NCI-H1417 treated with DMSO at 0.1 percent for 48 hours (cell line): ENCODE data around the gene PAM.
"Not testable (repeated sequence)": the region's sequence is repeated elsewhere in the genome, so short reads cannot be mapped to it uniquely, and the experiment has no call there.

Experiments used
- DNase-seq: peaks from one replicate; lab custom pipeline; 2025; lab: John Stamatoyannopoulos, UW

PAM gene

DNA sequence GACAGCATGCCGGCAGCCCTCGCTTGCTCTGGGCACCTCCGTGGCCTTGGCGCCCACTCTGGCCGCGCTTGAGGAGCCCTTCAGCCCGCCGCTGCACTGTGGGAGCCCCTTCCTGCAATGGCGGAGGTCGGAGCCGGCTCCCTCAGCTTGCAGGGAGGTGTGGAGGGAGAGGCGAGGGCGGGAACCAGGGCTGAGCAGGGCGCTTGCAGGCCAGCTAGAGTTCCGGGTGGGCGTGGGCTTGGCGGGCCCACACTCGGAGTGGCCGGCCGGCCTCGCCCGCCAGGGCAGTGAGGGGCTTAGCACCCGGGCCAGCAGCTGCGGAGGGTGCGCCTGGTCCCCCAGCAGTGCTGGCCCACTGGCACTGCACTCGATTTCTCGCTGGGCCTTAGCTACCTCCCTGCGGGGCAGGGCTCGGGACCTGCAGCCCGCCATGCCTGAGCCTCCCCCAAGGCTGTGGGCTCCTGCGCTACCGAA, 3.2 kb upstream of the PAM start:
- DNase-seq: not testable (repeated sequence)

DNA sequence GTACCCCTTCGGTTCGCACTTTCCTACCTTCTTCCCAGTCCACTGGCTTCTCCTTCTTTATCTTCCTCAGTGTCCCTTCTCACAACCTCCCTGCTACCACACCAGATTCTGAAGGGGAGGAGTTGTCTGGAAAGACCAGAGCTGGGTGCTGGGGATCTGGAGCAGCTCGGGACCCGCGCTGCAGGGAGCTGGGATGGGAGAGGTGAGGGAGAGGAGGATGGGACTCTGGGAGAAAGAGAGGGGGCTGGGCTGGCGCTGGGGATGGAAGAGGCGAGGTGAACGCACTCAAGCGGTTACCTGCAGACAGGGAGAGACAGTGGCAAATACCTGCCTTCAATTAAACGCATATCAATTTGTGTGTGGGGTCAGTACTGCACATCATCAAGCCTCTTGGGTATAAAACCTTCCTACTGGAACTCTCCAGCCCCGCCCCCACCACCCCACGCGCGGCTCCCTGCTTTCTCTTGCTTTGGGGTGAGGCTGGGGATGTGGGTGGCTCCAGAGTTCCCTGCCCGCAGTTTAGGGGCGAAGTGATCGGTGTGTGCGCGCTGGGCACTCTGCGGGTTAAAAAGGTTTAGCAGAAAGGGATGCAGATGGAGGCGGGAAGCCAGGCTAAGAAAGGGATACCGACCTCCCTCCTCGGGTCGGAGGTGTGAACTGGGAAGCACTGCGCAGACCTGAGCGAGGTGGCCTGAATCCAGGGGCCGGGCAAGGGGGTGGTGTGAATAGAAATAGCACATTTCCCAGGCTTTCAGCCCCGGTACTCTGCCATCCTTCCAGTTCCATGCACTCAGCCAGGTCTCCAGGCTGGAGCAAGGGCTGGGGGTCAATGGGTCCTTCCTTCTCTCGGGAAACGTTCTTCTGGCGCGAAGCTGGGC, 977 bp upstream of the PAM start:
- no peak for DNase-seq

GRCh38 chr5:102755686-102756371, 724 bp downstream of the PAM start:
- DNase-seq: no peak

GRCh38 chr5:102758576-102758975, 3.5 kb downstream of the PAM start:
- DNase-seq: no peak

DNA sequence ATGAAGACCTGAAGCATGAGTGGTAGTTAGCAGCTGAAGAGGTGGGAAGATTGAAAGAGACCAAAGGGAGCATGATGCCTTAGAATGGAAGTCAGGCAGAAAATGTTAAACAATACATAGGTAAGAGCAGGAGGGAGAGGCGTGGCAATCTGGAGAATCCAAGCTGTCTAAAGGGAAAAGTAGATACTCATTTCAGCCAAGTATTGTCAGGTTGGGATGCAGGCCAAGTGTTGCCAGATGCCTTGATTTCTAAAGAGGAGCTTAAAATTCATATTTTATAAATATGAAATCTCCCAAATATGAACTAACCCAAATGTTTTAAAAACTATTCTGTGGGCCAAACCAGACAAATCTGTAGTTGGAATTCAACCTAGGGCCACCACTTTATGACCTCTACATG, 4.2 kb downstream of the PAM start:
- no peak for DNase-seq

DNA sequence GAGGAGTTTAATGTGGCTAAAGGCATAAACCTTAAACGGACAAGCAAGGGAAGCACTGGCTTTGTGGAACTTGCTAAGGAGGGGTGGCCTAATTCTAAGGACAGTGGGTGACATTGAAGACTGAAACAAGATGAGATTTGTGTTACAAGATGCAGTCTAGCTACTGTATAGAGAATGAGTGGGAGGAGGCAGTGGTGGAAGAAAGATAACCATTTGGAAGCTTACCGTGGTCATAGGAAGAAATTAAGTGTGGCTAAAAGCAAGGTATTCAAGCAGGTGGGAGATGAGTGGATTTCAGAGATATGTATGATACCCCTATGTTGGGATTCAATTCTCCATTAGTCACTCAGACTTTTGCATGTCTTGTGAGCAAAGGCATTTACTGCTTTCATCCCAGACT, 4.6 kb downstream of the PAM start:
- no peak for DNase-seq

GRCh38 chr5:102760815-102761214, 5.7 kb downstream of the PAM start:
- DNase-seq: no peak

GRCh38 chr5:102762095-102762534, 7.0 kb downstream of the PAM start:
- DNase-seq: no peak

DNA sequence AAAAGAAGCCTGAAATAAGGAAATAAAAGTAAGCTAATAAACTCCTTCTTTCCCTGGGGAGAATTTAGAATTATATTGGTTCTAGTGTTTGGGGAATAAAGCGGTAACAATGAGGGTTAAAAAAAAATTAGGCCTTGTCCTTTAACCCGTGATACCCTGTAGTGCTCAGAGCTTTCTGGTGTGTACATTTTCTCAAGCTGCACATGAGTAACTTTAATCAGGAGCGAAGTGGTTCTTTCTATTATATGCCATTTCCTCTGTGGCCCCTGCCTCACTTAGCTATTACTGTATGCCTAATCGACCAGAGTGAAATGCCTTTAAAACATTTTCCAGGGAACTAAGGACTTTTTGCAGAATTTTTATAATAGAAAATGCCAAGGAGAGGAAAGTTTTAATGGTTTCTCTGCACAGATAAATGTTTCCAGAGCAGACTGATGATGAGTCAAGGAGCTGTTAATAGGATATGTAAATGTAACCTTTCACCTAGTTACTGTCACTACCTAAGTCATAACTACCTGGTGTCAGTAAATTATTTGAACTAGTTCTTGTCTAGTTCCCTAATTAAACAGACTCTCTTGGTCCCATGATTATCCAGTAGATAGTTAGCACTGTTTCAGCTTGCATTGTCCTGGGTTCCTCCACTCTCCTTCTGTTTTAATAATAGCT, 7.6 kb downstream of the PAM start:
- DNase-seq: no peak

DNA sequence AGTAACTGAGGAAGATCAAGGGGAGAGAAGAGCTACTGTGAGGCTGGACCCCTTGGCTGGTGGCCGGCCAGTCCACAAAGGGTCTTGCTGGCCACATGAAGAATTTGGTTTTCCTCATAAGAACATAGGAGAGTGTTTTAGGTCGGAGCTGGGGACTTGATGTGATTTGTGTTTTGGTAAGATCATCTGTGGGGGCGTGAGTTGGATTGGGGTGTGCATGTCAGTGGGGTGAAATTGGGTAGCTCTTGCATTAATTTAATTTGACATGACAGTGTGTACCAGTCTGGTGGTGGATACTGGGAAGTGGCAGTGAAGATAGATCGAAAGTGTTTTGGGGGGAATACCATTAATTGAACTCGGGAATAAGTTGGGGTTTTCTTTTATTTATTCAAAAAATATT, 8.6 kb downstream of the PAM start:
- DNase-seq: no peak

- DNase-seq: no peak
Observed at GRCh38 chr5:102764381-102765004, 9.4 kb downstream of the PAM start.

GRCh38 chr5:102765350-102765749, 10.2 kb downstream of the PAM start:
- no peak for DNase-seq

DNA sequence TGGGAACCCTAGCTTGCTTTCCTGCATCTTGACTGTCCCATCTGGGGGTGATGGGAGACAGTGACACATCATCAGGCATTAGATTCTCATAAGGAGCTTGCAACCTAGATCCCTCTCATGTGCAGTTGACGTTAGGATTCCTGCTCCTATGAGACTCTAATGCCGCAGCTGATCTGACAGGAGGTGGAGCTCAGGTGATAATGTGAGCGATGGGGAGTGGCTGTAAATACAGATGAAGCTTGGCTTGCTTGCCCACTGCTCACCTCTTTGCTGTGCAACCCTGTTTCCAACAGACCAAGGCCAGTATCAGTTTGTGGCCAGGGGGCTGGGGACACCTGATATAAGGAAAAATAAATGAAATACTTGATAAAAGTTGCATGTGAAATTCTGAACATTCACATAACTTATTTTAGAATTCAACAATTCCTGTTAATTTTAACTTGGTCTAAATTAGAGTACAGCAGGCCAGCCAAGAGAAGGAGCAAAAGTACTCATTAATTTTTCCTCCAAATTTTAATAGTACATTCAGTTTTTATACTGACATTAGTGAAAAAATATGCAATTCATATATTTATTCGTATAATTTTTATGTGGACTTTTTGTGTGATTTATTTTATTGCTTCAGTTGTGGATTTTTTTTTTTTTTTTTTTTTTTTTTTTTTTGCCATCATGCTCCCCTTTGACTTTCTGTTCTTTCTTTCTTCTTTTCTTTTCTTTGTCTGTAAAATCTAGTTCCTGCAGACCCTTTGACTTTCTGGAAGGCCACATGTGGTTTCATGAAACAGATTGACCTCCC, 11.4 kb downstream of the PAM start:
- DNase-seq: no peak

GRCh38 chr5:102767862-102768261, 12.8 kb downstream of the PAM start:
- DNase-seq: no peak

GRCh38 chr5:102770803-102771202, 15.7 kb downstream of the PAM start:
- DNase-seq: no peak

GRCh38 chr5:102771435-102771834, 16.3 kb downstream of the PAM start:
- DNase-seq: no peak

- DNase-seq: no peak
Observed at GRCh38 chr5:102772273-102772672, 17.2 kb downstream of the PAM start.

DNA sequence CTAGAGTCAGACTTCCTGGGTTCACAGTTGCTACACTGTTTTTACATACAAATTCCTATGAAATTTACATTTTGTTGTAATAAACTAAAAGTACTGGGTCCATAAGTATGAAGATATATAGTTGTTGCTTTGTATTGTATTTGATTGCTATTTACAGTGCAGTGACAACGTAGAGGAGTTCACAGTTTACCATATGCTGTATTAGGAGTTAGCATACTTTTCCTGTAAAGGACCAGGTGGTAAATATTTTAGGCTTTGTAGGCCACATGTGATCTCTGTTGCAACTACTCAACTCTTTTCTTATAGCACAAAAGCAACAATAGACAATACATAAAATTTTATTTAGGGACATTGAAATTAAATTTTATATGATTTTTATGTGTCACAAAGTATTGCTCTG, 18.0 kb downstream of the PAM start:
- no peak for DNase-seq

DNA sequence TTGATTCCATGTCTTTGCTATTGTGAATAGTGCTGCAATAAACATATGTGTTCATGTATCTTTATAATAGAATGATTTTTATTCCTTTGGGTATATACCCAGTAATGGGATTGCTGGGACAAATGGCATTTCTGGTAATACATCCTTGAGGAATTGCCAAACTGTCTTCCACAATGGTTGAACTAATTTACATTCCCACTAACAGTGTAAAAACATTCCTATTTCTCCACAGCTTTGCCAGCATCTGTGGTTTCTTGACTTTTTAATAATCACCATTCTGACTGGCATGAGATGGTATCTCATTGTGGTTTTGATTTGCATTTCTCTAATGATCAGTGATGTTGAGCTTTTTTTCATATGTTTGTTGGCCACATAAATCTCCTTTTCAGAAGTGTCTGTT, 20.7 kb downstream of the PAM start:
- DNase-seq: not testable (repeated sequence)

DNA sequence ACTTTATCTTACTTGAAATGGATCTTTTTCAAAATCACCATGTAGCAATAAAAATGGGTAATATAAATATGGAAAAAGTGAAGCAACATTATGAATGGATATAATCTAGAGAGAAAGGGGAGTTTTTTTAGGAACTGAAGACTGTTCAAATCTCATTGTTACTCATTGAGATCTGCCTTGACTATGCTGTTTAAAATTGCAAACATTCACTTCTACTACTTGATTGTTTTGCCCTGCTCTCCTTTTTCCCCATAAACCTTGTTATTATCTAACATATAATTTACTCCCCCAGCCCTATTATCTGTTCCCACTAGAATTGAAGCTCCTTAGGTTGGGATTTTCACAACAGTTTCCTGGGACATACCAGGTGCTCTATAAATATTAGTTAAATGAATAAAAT, 22.0 kb downstream of the PAM start:
- no peak for DNase-seq

- DNase-seq: no peak
Observed at GRCh38 chr5:102778478-102778877, 23.4 kb downstream of the PAM start.
